Measurements from ENCODE around the gene USO1.
"Not testable (repeated sequence)": the region's sequence is repeated elsewhere in the genome, so short reads cannot be mapped to it uniquely, and the experiment has no call there.

Gene USO1

DNA sequence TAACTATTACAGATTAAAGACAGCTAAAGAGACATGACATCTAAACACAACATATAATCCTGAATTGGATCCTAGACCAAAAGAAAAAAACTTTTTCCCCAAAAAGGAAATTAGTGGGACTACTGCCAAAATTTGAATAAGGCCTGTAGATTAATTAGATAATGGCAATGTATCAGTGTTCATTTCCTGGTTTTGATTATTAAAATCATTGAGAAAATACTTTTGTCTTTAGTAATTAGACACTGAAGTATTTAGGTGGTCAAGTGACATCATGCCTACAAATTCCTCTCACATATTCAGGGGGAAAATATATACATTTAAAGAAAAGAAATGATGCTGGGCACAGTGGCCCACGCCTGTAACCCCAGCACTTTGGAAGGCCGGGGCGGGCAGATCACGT lies 10.4 kb upstream of the USO1 start:
- DNase-seq: no peak

- no peak for DNase-seq
Observed at GRCh38 chr4:75714704-75715103, 9.7 kb upstream of the USO1 start.

DNA sequence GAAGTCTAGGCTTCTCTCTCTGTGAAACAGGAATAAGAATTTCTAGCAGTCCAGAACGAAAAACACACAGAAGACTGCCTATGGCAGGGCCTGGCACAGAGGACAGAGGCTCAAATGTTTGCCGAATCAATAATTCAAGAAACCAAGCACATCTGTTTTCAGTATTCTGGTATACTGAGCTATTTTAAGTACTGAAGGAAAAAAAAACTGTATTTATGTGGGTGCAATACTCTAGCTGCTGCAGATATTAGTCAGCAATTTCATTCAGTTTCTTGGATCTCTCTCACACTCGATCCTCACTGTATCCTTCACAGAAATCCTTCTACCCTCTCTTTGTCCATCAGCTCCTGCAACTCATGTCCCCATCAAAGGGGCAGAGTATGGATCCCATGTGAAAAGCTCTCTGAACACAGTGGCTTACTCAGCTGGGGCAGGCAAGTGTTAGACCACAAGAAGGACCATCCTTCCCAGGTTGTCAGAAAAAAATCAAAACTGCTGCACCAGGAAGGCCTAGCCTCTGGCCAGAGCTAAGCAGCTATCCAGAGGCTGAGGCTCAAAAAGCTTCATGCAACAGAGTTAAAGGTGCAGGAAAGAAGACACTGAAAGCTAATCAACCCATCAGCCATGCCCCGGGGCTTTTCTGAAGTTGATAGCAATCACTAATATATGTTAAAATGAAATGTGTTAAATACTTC lies 9.1 kb upstream of the USO1 start:
- no peak for DNase-seq

- not testable (repeated sequence) for DNase-seq
Observed at GRCh38 chr4:75716054-75716453, 8.3 kb upstream of the USO1 start.

GRCh38 chr4:75717408-75717807 lies 7.0 kb upstream of the USO1 start:
- DNase-seq: no peak

GRCh38 chr4:75718529-75718928 lies 5.8 kb upstream of the USO1 start:
- DNase-seq: no peak

DNA sequence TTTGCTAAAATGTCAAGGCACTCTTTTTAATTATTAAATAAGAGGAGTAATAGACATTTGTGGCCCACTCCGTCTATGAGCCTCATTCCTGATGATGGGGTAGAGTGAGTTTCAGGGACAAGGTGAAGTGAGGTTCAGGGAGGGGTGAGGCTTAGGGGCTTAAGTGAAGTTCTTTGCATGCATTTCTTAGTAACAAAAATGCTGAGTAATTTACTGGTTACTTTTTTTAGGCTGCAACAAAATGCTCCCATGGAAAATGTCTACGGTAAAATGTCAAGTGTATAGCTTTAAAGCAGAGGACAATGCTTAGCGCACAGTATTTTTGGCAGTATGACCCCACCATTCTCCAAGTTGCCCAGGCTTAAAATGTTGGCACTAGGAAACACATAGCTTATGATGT lies 2.0 kb upstream of the USO1 start:
- DNase-seq: no peak

DNA sequence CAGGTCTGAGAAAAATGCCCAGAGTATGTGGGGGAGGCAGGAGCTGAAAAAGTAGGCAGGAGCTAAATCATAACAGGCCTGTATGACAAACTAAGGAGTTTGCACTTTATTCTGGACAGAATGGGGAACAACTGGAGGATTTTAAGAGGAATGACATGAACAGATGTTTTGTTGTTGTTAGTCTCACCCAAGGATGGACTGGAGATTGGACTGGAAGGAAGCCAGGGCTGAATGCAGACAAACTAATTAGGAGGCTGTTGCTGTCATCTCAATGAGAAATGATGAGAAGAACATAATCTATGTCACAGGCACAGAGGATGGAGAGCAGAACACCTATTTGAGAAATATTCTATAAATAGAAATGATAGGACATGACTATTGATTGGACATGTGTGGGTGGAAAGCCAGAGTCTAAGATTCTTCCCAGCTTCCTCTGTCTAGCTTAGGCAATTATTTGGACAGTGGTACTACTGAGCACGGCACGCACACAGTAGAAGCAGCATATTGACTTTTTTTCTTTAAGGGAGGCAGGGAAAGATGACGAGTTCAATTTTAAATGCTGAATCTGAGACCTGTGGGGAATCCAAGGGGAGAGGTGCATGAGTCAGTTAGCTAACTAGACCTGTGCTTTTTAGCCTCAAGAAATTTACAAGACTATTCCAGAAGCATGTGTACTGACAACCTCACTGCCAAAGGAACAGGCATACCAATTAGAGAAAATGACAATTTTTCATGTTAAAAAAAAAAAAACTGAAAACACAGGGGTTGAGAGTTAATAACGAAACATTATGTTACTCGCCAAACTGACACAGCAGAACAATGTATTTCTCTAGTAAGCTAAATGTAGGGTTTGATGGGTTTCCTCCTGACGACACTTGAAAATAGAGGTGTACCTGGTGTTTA lies 963 bp upstream of the USO1 start:
- no peak for DNase-seq

GRCh38 chr4:75724867-75725724 lies 719 bp downstream of the USO1 start:
- peak; percentile 66 for DNase-seq

- not testable (repeated sequence) for DNase-seq
Observed at GRCh38 chr4:75725942-75726538, 1.7 kb downstream of the USO1 start.

DNA sequence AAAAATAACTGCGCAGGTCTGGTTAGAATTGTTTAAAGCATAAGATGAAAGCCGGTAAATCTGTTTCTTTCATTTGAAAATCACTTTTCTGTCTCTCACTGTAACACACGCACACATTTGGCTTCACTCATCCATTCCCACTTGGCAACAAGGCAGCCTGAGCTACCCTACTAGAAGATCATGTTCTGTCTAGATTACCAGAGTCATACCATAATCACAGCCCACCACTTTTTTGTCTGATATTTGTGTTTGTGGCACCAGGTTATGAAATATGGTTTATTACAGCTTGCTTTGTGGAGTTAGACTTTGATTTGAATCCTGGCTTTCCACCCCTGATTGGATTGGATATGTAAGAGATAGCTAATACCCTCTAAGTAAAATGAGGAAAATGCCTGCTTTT lies 2.2 kb downstream of the USO1 start:
- no peak for DNase-seq

GRCh38 chr4:75727073-75727472 lies 2.7 kb downstream of the USO1 start:
- DNase-seq: no peak

DNA sequence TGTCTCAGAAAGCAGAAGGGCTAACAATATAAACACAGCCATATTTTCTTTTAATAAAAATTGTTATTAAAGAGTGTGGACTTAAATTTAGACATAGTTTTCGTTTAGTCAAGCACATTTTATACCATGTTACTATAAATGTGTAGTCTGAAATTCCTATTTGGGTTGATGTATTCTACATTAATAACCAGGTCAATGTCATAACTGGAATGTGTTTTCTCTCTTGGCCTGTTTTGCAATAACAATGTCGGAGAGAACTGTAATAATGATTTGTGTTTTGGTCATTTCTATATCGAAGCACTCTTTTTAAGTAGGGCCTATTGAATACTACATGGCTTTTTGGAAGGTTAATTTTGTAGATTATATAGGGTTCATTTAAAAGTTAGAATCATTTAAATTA lies 5.5 kb downstream of the USO1 start:
- no peak for DNase-seq

DNA sequence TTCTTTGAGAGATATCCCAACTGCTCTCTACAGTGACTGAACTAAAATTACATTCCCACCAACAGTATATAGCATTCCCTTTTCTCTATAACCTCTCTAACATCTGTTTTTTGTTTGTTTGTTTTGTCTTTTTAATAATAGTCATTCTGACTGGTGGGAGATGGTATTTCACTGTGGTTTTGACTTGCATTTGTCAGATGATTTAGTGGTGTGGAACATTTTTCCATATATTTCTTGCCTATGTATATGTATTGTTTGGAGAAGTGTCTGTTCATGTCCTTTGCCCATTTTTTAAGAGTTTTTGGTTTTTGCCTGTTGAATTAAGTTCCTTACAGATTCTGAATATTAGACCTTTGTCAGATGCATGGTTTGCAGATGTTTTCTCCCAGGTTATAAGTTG lies 9.0 kb downstream of the USO1 start:
- no peak for DNase-seq

- no peak for DNase-seq
Observed at GRCh38 chr4:75735525-75735924, 11.1 kb downstream of the USO1 start.

DNA sequence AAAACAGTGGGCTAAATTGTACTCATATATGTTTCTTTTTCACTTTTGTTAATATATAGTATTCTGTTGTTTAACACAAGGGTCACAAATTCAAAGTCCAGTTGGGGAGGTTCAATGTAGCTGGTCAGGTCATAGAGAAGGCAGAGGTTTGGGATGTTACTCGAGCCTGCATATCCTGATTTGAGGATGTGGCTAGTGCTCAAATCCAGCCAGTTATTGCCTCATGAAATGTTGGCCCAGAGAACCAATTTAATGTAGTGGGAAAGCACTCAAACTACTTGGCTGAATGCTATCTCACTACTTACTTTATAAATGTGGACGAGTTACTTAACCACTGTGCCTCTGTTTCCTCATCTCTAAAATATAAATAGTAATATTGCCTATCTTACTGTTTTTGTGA lies 12.5 kb downstream of the USO1 start:
- DNase-seq: no peak

GRCh38 chr4:75737398-75737797 lies 13.0 kb downstream of the USO1 start:
- DNase-seq: no peak

- DNase-seq: no peak
Observed at GRCh38 chr4:75741027-75741426, 16.6 kb downstream of the USO1 start.

GRCh38 chr4:75742451-75742850 lies 18.1 kb downstream of the USO1 start:
- no peak for DNase-seq

DNA sequence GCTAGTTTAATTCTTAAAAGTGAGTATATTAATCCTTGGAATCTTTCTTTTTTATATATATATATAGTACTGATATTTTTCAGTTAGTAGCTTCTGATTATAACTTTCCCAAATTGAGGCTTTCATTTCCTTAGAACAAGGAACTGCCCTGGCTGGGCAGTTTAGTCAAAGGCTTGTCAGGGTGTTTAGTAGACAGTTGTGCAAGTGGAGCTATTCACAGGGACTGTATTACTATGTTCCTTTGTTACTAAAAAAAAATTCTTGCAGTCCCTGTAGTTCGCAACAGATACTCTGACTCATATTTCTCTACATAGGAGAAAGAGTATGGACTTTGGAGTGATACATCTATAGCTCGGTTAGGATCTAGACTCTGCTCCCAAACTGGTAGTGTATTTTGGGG lies 20.8 kb downstream of the USO1 start:
- no peak for DNase-seq

DNA sequence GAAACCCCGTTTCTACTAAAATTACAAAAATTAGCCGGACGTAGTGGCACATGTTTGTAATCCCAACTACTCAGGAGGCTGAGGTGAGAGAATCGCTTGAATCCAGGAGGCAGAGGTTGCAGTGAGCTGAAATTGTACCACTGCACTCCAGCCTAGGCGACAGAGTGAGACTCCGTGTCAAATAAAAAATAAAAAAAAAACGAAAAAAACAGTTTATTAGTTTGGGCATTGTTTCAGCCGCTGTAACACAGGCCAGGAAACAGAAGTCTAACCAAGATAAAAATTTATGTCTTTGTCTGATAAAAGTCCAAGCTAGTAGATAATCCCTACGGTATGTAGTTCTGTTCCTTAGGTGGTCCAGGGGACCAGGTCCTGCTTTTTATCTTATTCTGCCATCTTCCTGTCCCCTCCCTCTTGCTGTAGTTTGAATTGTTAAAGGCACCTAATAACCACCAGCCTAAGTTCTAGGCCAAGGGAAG lies 21.4 kb downstream of the USO1 start:
- no peak for DNase-seq

- no peak for DNase-seq
Observed at GRCh38 chr4:75752637-75753036, 28.3 kb downstream of the USO1 start.

GRCh38 chr4:75769036-75769435 lies 44.7 kb downstream of the USO1 start:
- no peak for DNase-seq
